Parathyroid adenoma (tissue), 2 donors: Measurements from ENCODE around the gene CALY.

ENCODE experiments used
- H2AFZ ChIP-seq: fragments of 300-600 bp; sonication (generic); one replicate; pipeline ENCODE4 v1.7.0; 2017; ENCODE audit warnings: antibody characterized with exemption, mild to moderate bottlenecking
- H3K27ac ChIP-seq: fragments of 300-600 bp; sonication (generic); one replicate; pipeline ENCODE4 v1.7.0; 2017
- H3K27me3 ChIP-seq: fragments of 300-600 bp; sonication (generic); one replicate; pipeline ENCODE4 v1.7.0; 2017; ENCODE audit warnings: low read length; ENCODE audit not compliant: control insufficient read depth, insufficient read depth
- H3K36me3 ChIP-seq: fragments of 300-600 bp; sonication (generic); one replicate; pipeline ENCODE4 v1.7.0; 2017; ENCODE audit warnings: low read length; ENCODE audit not compliant: control insufficient read depth, insufficient read depth
- H3K4me1 ChIP-seq: fragments of 300-600 bp; sonication (generic); one replicate; pipeline ENCODE4 v1.7.0; 2017; ENCODE audit warnings: control low read depth
- H3K4me2 ChIP-seq: fragments of 300-600 bp; sonication (generic); one replicate; pipeline ENCODE4 v1.7.0; 2017; ENCODE audit warnings: low read length
- H3K4me3 ChIP-seq: fragments of 300-600 bp; sonication (generic); one replicate; pipeline ENCODE4 v1.7.0; 2017; ENCODE audit warnings: low read depth, low read length
- H3K79me2 ChIP-seq: fragments of 300-600 bp; sonication (generic); one replicate; pipeline ENCODE4 v1.7.0; 2017; ENCODE audit warnings: control low read depth
- H3K9ac ChIP-seq: fragments of 300-600 bp; sonication (generic); one replicate; pipeline ENCODE4 v1.7.0; 2017; ENCODE audit warnings: mild to moderate bottlenecking
- H3K9me3 ChIP-seq: fragments of 300-600 bp; sonication (generic); one replicate; pipeline ENCODE4 v1.7.0; 2017; ENCODE audit warnings: low read length; ENCODE audit not compliant: control insufficient read depth
- TF ChIP-seq, protein P1 (sequence below): fragments of 300-600 bp; sonication (generic); IDR thresholded peaks from one replicate; pipeline ENCODE4 v1.7.0; 2017; ENCODE audit warnings: antibody characterized with exemption, mild to moderate bottlenecking
- donor health status: primary hyperparathyroidism.

The CALY gene

DNA sequence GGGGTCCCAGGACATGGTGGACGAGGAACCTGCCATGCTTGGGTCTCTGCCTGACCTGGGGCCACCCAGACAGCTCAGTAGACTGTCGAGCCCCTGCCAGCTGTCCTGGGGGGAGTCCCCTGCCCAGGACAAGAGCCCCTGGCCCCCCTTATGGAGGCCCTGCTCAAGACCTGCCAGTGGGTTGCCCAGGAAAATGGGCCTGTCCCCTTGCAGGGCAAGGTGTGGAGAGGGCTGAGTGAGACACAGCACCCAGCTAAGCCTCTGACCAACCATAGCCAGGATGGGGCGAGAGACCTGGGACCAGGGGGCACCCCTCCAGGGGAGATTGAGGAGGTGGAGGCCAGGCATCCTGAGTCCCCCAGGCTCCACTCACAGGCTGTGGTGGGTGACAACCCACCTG is 19.3 kb upstream of the CALY start:
- H3K4me1 ChIP-seq = peaks cover 6% of the 10 kb centered on the region
- no peak overlapping the region for H2AFZ ChIP-seq
- TF ChIP-seq, protein P1, sequence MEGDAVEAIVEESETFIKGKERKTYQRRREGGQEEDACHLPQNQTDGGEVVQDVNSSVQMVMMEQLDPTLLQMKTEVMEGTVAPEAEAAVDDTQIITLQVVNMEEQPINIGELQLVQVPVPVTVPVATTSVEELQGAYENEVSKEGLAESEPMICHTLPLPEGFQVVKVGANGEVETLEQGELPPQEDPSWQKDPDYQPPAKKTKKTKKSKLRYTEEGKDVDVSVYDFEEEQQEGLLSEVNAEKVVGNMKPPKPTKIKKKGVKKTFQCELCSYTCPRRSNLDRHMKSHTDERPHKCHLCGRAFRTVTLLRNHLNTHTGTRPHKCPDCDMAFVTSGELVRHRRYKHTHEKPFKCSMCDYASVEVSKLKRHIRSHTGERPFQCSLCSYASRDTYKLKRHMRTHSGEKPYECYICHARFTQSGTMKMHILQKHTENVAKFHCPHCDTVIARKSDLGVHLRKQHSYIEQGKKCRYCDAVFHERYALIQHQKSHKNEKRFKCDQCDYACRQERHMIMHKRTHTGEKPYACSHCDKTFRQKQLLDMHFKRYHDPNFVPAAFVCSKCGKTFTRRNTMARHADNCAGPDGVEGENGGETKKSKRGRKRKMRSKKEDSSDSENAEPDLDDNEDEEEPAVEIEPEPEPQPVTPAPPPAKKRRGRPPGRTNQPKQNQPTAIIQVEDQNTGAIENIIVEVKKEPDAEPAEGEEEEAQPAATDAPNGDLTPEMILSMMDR = no peak
- H3K9me3 ChIP-seq = no peaks in the 10 kb centered on the region
- no peaks in the 10 kb centered on the region for H3K36me3 ChIP-seq
- no peaks in the 10 kb centered on the region for H3K79me2 ChIP-seq
- no peaks in the 10 kb centered on the region for H3K27me3 ChIP-seq
- no peak overlapping the region for H3K27ac ChIP-seq
- H3K9ac ChIP-seq = no peak overlapping the region
- H3K4me2 ChIP-seq = no peak overlapping the region
- no peak overlapping the region for H3K4me3 ChIP-seq

DNA sequence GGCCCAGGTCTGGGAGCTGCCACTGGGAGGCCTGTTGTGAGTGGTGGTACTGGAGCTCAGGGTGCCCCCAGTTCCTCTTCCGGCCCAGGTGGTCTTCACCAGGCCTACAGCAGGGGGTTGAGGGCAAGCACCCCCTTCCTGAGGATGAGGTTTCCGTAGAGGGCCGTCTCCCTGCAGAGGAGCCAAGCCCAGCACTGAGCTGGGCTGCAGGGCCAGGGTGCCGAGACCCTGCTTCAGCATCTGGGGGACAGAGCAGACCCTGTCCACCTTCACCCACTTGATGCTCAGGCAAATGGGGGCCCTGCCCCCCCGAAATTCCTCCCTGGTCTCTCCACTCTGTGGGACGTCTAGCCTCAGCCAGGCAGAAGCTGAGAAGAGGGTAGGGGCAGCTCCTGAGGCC is 18.6 kb upstream of the CALY start:
- Histone ChIP-seq H3K4me3 (no peak overlapping the region), H3K9me3 (no peaks in the 10 kb centered on the region), H3K36me3 (no peaks in the 10 kb centered on the region), H3K27ac (no peak overlapping the region), H3K4me1 (peaks cover 6% of the 10 kb centered on the region), H3K4me2 (no peak overlapping the region), H3K79me2 (no peaks in the 10 kb centered on the region), H2AFZ (no peak overlapping the region), H3K27me3 (no peaks in the 10 kb centered on the region), H3K9ac (no peak overlapping the region)
- TF ChIP-seq, protein P1 = no peak

- Histone ChIP-seq H3K79me2 (no peaks in the 10 kb centered on the region), H3K27me3 (no peaks in the 10 kb centered on the region), H3K27ac (no peak overlapping the region), H3K9ac (no peak overlapping the region), H3K4me2 (no peak overlapping the region), H3K4me3 (no peak overlapping the region), H3K9me3 (no peaks in the 10 kb centered on the region), H3K36me3 (no peaks in the 10 kb centered on the region), H2AFZ (no peak overlapping the region), H3K4me1 (peaks cover 3% of the 10 kb centered on the region)
- TF ChIP-seq, protein P1 = no peak
Observed at GRCh38 chr10:133354672-133355240, 18.1 kb upstream of the CALY start.

GRCh38 chr10:133353988-133354605 is 17.4 kb upstream of the CALY start:
- H3K4me3 ChIP-seq = no peak overlapping the region
- no peak overlapping the region for H2AFZ ChIP-seq
- H3K27me3 ChIP-seq = no peaks in the 10 kb centered on the region
- no peaks in the 10 kb centered on the region for H3K79me2 ChIP-seq
- no peak overlapping the region for H3K27ac ChIP-seq
- no peaks in the 10 kb centered on the region for H3K4me1 ChIP-seq
- no peak overlapping the region for H3K4me2 ChIP-seq
- TF ChIP-seq, protein P1 = no peak
- H3K9me3 ChIP-seq = no peaks in the 10 kb centered on the region
- no peak overlapping the region for H3K9ac ChIP-seq
- no peaks in the 10 kb centered on the region for H3K36me3 ChIP-seq
